Skeletal muscle cell (primary cell): ENCODE data around the gene LAMC3.

Experiments
- DNase-seq: peaks from one replicate; pipeline ENCODE4 v3.0.0-alpha.2; 2010; ENCODE audit warnings: low read depth
- H3K4me3 ChIP-seq: 2 replicates; pipeline ENCODE4 v1.5.1; 2011; ENCODE audit warnings: low read depth, mild to moderate bottlenecking, control low read depth, low read length, moderate library complexity

LAMC3 gene

DNA sequence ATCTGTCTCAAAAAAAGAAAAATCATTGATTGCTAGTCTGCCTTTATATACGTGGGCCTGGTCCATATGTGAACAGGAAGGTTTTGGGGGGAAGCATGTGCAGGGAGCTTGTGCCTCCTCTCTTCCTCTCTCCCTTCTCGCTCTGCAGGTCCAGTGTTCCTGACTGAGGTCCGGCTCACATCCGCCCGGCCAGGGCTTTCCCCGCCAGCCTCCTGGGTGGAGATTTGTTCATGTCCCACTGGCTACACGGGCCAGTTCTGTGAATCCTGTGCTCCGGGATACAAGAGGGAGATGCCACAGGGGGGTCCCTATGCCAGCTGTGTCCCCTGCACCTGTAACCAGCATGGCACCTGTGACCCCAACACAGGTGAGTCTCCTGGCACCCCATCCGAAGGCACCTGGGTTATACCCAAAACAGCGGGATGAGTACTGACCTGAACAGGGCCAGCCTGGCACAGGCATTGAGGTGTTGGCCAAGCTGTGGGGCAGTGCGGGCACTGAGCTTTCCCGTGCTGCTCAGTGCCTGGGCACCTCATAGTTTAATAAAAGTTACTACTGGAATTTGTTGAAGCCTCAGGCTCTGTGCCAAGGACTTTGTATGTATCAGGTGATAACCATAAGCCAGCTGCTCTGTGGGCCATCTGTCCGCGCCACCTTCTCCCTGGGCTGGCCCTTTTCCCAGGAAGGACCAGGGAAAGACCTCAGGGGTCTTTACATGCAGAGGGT is 48.0 kb downstream of the LAMC3 start:
- no peak overlapping the region for H3K4me3 ChIP-seq
- DNase-seq = no peak

DNA sequence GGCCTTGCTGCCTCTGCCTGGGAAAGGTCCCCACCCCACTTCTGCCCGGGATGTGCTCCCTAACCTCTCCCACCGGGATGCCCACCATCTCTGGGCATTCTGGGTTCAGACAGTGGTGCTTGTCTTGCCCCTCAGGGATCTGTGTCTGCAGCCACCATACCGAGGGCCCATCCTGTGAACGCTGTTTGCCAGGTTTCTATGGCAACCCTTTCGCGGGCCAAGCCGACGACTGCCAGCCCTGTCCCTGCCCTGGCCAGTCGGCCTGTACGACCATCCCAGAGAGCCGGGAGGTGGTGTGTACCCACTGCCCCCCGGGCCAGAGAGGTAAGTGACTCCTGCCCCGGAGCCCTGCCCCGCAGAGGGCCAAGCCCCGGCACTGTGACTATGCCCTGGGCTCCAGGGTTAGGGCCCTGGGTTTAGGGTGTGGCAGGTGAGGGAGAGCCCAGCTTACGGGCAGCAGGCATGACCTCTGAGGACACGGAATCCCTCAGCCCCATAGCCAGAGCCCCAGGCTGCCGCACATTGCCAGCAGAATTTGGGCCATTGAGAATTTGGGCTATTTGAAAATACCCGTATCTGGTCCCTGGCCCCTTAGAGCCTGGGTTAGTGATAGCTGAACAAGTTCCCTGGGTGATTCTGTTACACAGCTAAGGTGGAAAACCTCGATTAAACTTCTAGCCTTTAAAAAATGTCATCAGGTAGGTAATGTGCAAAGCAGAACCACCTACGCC is 52.1 kb downstream of the LAMC3 start:
- DNase-seq = no peak
- no peak overlapping the region for H3K4me3 ChIP-seq

- no peak overlapping the region for H3K4me3 ChIP-seq
- DNase-seq = no peak
Measured at GRCh38 chr9:131062969-131063368, 54.0 kb downstream of the LAMC3 start.

DNA sequence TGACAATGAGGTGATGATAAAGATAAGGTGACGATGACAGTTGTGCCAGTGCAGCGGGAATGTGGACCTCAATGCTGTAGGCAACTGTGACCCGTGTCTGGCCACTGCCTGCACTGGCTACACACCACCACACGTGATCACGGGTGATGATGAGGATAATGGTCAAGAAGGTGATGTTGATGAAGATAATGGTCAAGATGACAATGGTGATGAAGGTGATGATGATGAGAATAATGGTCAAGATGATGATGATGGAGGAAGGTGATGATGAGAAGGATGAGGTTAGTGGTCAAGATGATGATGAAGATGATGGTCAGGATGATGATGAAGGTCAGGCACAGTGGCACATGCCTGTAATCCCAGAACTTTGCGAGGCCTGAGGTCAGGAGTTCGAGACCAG is 56.6 kb downstream of the LAMC3 start:
- DNase-seq = no peak

DNA sequence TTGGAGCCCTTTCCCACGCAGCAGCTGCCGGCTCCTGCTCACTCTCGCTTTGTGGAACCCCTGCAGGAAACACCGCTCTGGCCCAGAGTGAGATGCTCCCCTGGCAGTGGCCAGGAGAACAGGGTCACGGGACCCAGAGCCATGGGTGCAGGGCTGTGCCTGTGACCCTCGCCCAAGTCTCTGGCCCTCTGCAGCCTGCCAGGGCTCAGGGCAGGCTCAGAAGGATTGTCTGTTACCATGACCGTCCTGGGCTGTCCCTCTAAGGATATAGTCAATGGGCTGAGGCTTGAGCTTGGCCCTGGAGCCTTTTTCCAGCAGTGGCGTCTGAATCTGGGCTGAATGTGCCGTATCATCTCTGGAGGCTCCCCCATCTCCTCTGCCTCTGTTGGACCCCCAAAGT is 58.7 kb downstream of the LAMC3 start:
- DNase-seq = no peak
- H3K4me3 ChIP-seq = no peak overlapping the region

More for the DNA sequence above, 56.6 kb downstream of the LAMC3 start:
- H3K4me3 ChIP-seq = no peak overlapping the region

GRCh38 chr9:131068076-131068816 is 59.3 kb downstream of the LAMC3 start:
- H3K4me3 ChIP-seq = no peak overlapping the region
- no peak for DNase-seq

DNA sequence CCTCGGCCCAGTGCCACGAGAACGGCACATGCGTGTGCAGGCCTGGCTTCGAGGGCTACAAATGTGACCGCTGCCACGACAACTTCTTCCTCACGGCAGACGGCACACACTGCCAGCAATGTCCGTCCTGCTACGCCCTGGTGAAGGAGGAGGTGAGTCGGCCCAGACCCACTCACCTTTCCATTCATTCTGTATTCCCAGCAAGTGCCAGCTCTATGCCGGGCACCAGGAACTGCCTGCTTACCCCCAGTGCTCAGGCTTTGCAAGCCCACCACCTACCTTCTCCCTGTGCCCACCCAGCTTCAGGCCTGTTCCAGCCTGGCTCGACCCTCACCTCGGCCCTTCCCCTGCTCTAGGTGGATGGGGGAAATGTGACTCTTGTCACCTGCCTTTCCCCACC is 60.7 kb downstream of the LAMC3 start:
- H3K4me3 ChIP-seq = no peak overlapping the region
- no peak for DNase-seq

- DNase-seq = no peak
- no peak overlapping the region for H3K4me3 ChIP-seq
Measured at GRCh38 chr9:131072107-131072870, 63.3 kb downstream of the LAMC3 start.

DNA sequence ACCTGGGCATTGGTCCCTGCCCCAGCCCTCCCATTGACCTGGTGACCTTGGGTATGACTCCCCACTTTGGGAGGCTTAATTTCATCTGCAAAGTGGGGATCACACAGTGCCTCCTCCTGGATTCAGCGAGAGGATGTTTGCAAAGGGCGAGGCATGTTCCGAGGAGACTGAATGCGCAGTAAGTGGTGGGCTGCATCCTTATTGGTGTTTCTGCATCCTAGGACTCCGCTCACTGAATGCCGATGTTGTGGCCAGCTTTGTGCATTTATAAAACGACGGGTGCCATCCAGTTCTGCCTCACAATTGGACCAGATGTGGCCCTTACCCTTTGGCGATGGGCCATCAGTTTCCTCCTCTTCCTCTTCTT is 63.9 kb downstream of the LAMC3 start:
- DNase-seq = no peak
- no peak overlapping the region for H3K4me3 ChIP-seq

DNA sequence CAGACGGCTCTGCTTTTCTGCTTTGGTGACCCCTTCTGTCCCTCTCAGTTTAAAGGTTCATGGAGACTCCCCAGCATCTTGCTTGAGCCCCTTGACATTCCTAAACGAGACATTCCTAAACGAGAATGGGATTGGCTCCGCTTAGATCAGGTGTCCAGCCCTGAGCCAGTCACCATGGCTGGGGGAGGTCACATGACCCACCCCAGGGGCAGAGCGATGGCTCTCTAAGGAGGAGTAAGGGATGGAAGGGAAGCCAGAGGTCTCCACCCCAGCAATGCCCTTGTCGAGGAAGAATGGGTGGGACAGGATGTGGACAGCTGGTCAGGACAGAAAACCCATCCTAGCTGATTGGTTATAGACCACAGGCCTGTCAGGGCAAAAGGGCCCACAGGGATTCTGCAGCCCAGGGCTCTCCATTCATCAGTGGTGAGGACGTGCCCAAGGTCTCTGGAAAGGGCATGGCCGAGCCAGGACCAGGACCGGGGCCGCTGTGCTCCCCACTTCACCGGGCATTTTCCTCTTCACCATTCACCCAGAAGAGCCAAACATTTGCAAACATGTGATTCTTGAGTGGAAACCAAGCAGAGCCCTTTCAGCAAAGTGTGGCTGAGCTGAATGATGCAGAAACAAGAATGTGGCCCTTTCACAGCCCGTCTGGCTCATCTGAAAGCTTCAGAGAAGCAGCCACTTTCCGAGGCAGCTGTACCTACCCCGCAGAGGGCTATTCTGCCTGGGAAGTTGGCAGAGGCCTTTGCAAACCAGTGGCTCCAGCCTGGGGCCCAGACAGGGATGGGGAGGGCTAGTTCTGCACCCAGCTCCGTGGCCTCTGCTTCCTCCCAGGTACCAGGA is 67.6 kb downstream of the LAMC3 start:
- no peak overlapping the region for H3K4me3 ChIP-seq
- DNase-seq = no peak

GRCh38 chr9:131078427-131079366 is 69.7 kb downstream of the LAMC3 start:
- no peak overlapping the region for H3K4me3 ChIP-seq
- no peak for DNase-seq

GRCh38 chr9:131080589-131080988 is 71.6 kb downstream of the LAMC3 start:
- no peak overlapping the region for H3K4me3 ChIP-seq
- no peak for DNase-seq

DNA sequence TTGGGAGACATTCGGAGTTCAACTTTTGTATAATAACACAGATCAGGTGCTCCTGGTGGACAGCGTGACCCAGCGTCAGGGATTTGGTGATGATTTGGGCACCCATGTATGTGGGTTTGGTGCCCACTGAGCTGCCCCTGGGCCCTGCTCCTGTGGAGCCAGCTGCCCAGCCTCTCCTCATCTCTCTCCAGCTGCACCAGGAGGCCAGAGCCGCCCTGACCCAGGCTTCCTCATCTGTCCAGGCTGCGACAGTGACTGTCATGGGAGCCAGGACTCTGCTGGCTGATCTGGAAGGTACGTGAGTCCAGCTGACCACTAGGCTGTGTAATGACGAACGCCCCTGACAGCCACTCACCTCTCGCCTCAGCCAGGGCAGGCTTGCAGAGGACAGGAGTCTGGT is 72.9 kb downstream of the LAMC3 start:
- H3K4me3 ChIP-seq = no peak overlapping the region
- DNase-seq = no peak

DNA sequence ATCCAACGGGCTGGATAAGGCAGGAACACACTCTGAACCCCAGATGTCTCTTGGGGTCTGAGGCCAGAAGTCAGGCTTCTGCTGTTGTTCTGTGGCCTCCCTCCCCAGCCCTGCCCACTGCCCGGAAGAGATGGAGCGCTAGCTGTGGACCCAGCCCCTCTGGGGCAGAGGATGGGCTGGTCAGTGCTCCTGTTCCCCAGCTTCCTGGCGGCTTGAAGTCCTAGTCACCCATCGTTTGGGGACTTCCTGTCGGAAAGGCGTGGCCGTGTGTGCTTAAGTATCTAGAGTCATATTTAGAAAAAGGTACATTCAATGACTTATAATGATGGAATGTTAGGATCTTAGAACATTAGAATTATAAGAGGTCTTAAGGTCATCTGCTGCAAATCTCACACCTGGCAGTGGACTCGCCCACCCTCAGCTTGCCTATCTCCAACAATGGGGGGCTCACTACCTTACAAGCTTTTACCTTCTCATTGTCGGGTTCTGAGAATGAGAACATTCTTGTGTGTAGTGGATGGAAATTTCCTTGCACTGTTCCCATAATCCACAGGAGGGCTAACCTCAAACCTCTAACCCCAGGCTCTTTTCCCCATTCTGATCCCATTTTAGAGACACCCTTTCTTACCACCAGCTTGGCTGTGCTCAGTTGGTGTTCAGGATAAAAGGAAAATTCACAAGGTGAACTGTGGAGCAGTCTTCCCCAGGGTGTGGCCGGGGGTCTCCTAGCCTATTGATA is 74.0 kb downstream of the LAMC3 start:
- H3K4me3 ChIP-seq = no peak overlapping the region

GRCh38 chr9:131084661-131085369 is 75.8 kb downstream of the LAMC3 start:
- no peak overlapping the region for H3K4me3 ChIP-seq
- no peak for DNase-seq

More for the DNA sequence above, 74.0 kb downstream of the LAMC3 start:
- no peak for DNase-seq

- no peak for DNase-seq
- H3K4me3 ChIP-seq = no peak overlapping the region
Measured at GRCh38 chr9:131085370-131086122, 76.6 kb downstream of the LAMC3 start.
